GM13976 (cell line): Measurements from ENCODE around the gene WFDC12.
A peak's percentile ranks its signal among the peaks of the same experiment; 100 is the strongest.

ENCODE experiments used
- DNase-seq: peaks from one replicate; pipeline ENCODE4 v3.0.0; 2012; ENCODE audit warnings: low spot score
- in situ Hi-C: fragments of 300-500 bp; cut with MboI; formaldehyde crosslinking; loops from one replicate; pipeline ENCODE4 v1.12.0; 2022; ENCODE audit warnings: low sequenced_read_pairs, mixed read lengths, inconsistent platforms; ENCODE audit not compliant: unreplicated experiment
- TF ChIP-seq, protein P1 (sequence below): IDR thresholded peaks from 2 replicates; pipeline ENCODE4 v1.5.1; 2012; ENCODE audit warnings: borderline replicate concordance, mild to moderate bottlenecking; ENCODE audit not compliant: insufficient read depth; ENCODE audit errors: extremely low read depth, missing control alignments, control extremely low read depth

WFDC12 gene

DNA sequence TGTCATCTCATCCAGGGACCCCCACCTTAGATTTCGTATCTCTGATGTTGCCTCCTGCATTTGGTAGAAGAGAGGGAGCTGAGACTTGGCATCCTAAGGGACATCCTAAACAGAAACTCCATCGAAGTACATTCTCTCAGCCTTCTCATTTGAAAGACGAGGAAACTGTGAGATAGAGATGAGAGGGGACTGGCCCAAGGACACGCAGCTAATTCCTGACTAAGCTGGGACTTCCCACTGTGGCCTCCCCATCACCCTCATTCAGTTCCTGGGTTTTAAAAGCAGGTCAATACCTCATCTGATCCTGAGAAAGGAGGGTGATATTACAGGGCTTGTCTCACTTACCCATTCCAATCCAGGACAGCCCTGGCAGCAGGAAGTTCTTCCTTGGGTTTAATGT, 8.4 kb downstream of the WFDC12 start:
- in situ Hi-C loops, result no loop called here
- no peak for DNase-seq
- TF ChIP-seq, protein P1, sequence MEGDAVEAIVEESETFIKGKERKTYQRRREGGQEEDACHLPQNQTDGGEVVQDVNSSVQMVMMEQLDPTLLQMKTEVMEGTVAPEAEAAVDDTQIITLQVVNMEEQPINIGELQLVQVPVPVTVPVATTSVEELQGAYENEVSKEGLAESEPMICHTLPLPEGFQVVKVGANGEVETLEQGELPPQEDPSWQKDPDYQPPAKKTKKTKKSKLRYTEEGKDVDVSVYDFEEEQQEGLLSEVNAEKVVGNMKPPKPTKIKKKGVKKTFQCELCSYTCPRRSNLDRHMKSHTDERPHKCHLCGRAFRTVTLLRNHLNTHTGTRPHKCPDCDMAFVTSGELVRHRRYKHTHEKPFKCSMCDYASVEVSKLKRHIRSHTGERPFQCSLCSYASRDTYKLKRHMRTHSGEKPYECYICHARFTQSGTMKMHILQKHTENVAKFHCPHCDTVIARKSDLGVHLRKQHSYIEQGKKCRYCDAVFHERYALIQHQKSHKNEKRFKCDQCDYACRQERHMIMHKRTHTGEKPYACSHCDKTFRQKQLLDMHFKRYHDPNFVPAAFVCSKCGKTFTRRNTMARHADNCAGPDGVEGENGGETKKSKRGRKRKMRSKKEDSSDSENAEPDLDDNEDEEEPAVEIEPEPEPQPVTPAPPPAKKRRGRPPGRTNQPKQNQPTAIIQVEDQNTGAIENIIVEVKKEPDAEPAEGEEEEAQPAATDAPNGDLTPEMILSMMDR, result no peak

DNA sequence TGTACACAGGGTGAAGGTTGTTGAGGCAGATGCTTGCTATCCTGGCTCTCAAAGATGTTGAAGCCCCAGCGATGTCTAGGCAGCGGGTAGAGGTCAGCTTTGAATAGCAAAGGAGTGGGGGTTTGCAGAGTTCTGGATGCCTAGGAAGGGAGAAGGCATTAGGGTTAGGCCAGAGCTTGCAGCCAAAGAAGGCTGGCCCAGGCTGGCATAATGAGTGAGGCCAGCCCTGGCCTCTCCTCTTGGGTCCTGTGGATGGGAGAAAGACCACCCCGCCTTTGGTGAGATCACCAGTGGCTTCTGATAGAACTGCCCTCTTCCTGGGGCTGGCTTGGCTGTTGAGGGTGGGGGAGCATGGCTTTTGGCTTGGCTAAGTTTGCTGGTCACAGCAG, 8.9 kb downstream of the WFDC12 start:
- TF ChIP-seq, protein P1, result no peak
- in situ Hi-C loops, result no loop called here
- DNase-seq, result no peak

DNA sequence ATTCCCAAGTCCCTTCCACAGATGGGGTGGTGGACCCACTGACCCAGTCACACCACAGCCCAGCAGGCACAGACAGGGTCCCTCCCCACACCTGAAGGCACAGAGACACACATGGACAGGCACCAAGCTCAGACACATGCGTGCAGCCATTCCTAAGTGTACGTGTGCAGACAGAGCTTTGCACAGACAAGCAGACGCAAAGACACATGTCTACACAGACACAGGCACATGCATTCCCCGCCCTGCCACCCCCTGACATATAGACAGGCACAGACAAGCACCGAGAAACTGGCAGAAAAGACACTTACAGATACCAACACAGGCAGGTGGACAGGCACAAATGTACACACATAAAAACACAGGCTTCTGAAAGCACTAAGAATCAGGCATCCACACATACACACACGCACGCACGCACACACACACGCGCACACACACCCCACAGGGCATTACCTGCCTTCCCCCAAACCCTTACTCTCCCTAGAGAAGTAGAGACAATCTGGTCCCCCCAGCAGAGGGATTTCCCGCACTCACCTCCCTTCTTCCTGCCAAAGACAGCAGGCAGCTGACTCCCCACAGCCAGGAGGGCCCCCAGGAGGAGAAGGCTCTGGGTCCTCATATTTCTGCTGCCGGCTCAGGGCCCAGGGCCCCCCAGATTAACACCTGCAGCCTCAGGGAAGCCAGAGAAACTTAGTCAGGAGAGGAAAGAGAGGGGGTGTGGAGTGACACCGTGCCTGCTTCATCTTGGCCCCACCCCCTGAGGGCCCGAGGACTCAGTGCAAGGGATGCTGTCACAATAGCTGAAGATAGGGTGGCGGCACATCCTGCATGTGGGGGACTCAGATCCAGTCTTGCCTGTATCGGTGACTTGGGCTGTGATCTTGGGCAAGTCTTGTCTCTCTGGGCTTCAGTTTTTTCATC, 9.5 kb downstream of the WFDC12 start, which contains the start of gene WFDC5:
Gene WFDC5 (minus strand): TSS at position 710 of the 921 bp plus-strand sequence. CDS start 91 bp downstream, at position 619.
- peak; percentile 33 for DNase-seq
- in situ Hi-C loops, result no loop called here

DNA sequence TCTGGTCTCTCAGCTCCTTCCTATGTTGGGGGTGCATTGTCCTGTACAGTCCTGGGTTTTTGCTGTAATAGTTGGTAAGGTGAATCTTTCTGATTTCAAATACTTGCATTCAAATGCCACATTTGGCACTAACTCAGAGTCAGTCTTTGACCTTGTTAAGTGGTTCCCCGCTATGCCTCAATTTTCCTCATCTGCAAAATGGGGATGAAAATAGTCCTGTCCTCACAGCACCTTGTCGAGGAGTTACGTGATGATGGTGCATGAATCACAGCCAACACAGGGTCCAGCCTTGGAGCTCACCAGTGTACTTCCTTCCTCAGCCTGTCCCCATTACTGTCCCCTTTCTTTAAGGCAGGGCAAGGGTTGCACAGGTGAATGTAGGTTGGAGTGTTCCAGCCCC, 10.4 kb downstream of the WFDC12 start:
- TF ChIP-seq, protein P1, result no peak
- in situ Hi-C loops, result no loop called here
- no peak for DNase-seq

More for the DNA sequence above, 9.5 kb downstream of the WFDC12 start, which contains the start of gene WFDC5:
- TF ChIP-seq, protein P1, result no peak

DNA sequence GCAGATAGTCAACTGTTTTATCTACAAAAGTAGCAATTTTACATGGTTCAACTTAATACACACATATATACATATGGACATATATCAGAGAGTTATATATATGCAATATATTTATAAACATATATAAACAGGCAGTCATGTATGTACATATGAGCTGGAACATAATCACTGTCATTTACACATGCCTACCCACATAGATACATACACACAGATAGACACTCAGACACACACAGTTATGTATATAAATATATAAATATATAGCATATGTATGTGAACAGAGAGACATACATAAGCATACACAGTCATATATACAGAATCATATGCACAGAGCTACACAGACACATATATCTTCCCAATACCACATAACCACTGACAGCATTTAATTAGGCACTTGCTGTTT, 11.5 kb downstream of the WFDC12 start:
- DNase-seq, result no peak
- TF ChIP-seq, protein P1, result no peak
- in situ Hi-C loops, result no loop called here

DNA sequence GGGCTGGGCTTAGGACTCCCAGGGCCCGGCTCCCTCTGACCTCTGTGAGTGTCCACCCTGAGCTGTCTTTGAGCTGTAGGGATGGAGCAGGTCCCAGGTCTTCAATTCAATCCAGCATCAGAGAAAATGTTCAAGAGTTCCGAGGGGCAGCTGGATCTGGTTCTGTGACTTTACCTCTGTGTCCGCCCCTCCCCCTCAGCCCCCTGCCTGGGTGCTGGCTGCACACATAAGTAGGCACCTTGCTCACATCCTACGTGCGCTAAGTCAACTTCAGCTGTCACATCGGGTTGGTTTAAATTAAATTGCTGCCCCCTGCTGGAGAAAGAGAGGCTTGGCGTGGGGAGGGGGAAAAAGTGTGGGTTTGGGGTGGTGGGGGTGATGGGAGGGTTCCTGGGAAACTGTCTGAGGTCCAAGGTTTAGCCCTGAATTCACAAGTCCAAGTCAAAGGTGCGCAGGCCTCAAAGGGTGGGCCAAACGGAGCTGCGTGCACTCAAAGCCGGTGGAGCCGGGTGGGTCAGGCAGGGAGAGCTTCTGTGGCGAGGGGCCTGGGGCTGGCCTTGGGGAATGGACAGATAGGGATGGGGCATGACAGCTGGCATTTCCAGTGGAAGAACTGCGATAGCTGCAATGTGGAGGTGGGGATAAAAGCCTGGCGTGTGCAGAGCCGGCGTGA, 12.3 kb downstream of the WFDC12 start:
- in situ Hi-C loops, result no loop called here

More for the DNA sequence above, 12.3 kb downstream of the WFDC12 start:
- no peak for DNase-seq
- TF ChIP-seq, protein P1, result no peak
